IMR-90 (cell line): Measurements from ENCODE around the gene CLEC4D. TPM values are rescaled to one million over a fixed set of nuclear protein-coding genes. Genes with fewer than 3 reads are reported as not detected.

ENCODE experiments used
- ATAC-seq: fragments of 200-7000 bp; cut with Tn5 transposase; 2 replicates; pipeline ENCODE4 v1.9.1; 2020; ENCODE audit warnings: low read depth, mild to moderate bottlenecking, moderate library complexity
- BruUV-seq: library from RNA; stranded (reverse); fragments of 400-500 nt; replicated peaks from 2 replicates; lab custom pipeline; 2021; lab: Mats Ljungman, UMichigan
- CTCF ChIA-PET: fragments of 300-600 bp; formaldehyde crosslinking; extraction: SDS; loops from one replicate; lab custom pipeline; 2021; ENCODE audit warnings: antibody characterized with exemption; lab: Yijun Ruan, JAX
- POLR2A ChIA-PET: fragments of 300-600 bp; sonication (Branson Sonifier 250); formaldehyde crosslinking; loops from one replicate; lab custom pipeline; 2022; ENCODE audit warnings: antibody characterized with exemption; ENCODE audit not compliant: unreplicated experiment; lab: Charles Lee
- DNase-seq: peaks from one replicate; pipeline ENCODE4 v3.0.0; 2013
- H2AFZ ChIP-seq: replicated peaks from 2 replicates; pipeline ENCODE3; 2013; ENCODE audit warnings: low read length, mild to moderate bottlenecking; ENCODE audit not compliant: poor library complexity
- H2AK5ac ChIP-seq: 2 replicates; pipeline ENCODE4 v1.6.1; 2013; ENCODE audit warnings: low read depth, low read length, inconsistent platforms
- H2AK9ac ChIP-seq: replicated peaks from 2 replicates; pipeline ENCODE3; 2013; ENCODE audit warnings: mild to moderate bottlenecking, low read depth, low read length, moderate library complexity; ENCODE audit not compliant: poor library complexity
- H2BK120ac ChIP-seq: 2 replicates; pipeline ENCODE4 v1.6.1; 2013; ENCODE audit warnings: low read depth, low read length, inconsistent platforms
- H2BK15ac ChIP-seq: 3 replicates; pipeline ENCODE4 v1.6.1; 2013; ENCODE audit warnings: low read depth, low read length, inconsistent platforms
- H2BK20ac ChIP-seq: 2 replicates; pipeline ENCODE4 v1.6.1; 2013; ENCODE audit warnings: low read depth, mild to moderate bottlenecking, inconsistent platforms, low read length, moderate library complexity
- H2BK5ac ChIP-seq: 2 replicates; pipeline ENCODE4 v1.6.1; 2013; ENCODE audit warnings: mild to moderate bottlenecking, low read depth, low read length, inconsistent platforms; ENCODE audit not compliant: poor library complexity, severe bottlenecking
- H3K14ac ChIP-seq: replicated peaks from 2 replicates; pipeline ENCODE4 v1.6.1; 2013; ENCODE audit warnings: low read depth, low read length, inconsistent platforms
- H3K18ac ChIP-seq: 2 replicates; pipeline ENCODE4 v1.6.1; 2013; ENCODE audit warnings: low read depth, low read length, control low read depth
- H3K23ac ChIP-seq: 2 replicates; pipeline ENCODE4 v1.6.1; 2013; ENCODE audit warnings: low read depth, low read length, inconsistent platforms
- H3K27ac ChIP-seq: 2 replicates; pipeline ENCODE4 v1.5.1; 2013; ENCODE audit warnings: mild to moderate bottlenecking, control low read depth, low read length; ENCODE audit not compliant: insufficient read depth
- H3K27me3 ChIP-seq: 2 replicates; pipeline ENCODE4 v1.6.1; 2013; ENCODE audit warnings: low read length; ENCODE audit not compliant: control insufficient read depth, insufficient read depth
- H3K36me3 ChIP-seq: 2 replicates; pipeline ENCODE4 v1.6.1; 2013; ENCODE audit warnings: low read length, mixed read lengths; ENCODE audit not compliant: control insufficient read depth, insufficient read depth
- H3K4ac ChIP-seq: 2 replicates; pipeline ENCODE4 v1.6.1; 2013; ENCODE audit warnings: low read depth, low read length, inconsistent platforms
- H3K4me1 ChIP-seq: 2 replicates; pipeline ENCODE4 v1.6.1; 2013; ENCODE audit warnings: low read length, mixed read lengths; ENCODE audit not compliant: control insufficient read depth, insufficient read depth
- H3K4me2 ChIP-seq: 2 replicates; pipeline ENCODE4 v1.6.1; 2013; ENCODE audit warnings: low read depth, mild to moderate bottlenecking, control low read depth, low read length, moderate library complexity
- H3K4me3 ChIP-seq: 2 replicates; pipeline ENCODE4 v1.5.1; 2013; ENCODE audit warnings: low read depth, mild to moderate bottlenecking, control low read depth, low read length, moderate library complexity; ENCODE audit not compliant: insufficient read depth
- H3K56ac ChIP-seq: 2 replicates; pipeline ENCODE4 v1.6.1; 2013; ENCODE audit warnings: low read length, inconsistent platforms; ENCODE audit not compliant: insufficient read depth; ENCODE audit errors: extremely low read depth
- H3K79me1 ChIP-seq, 2 experiments: 2 replicates each; pipeline ENCODE4 v1.6.1; 2013; ENCODE audit warnings: low read length in 2 of 2, inconsistent platforms in 1 of 2, low read depth in 1 of 2
- H3K9ac ChIP-seq: 2 replicates; pipeline ENCODE4 v1.6.1; 2013; ENCODE audit warnings: low read depth, low read length, control low read depth
- H3K9me1 ChIP-seq: 2 replicates; pipeline ENCODE4 v1.6.1; 2013; ENCODE audit warnings: low read length, inconsistent platforms; ENCODE audit not compliant: insufficient read depth
- H3K9me3 ChIP-seq: 2 replicates; pipeline ENCODE4 v1.6.1; 2013; ENCODE audit warnings: low read length; ENCODE audit not compliant: control insufficient read depth, insufficient read depth
- H4K20me1 ChIP-seq: 2 replicates; pipeline ENCODE4 v1.6.1; 2013; ENCODE audit warnings: low read length, inconsistent platforms; ENCODE audit not compliant: insufficient read depth
- H4K5ac ChIP-seq: 2 replicates; pipeline ENCODE4 v1.6.1; 2013; ENCODE audit warnings: mild to moderate bottlenecking, low read depth, low read length, control low read depth
- H4K8ac ChIP-seq, 2 experiments: 2 replicates each; pipeline ENCODE4 v1.6.1; 2013; ENCODE audit warnings: low read depth in 2 of 2, low read length in 2 of 2, control low read depth in 1 of 2, inconsistent platforms in 1 of 2
- H4K91ac ChIP-seq: 2 replicates; pipeline ENCODE4 v1.6.1; 2013; ENCODE audit warnings: low read depth, low read length, inconsistent platforms; ENCODE audit not compliant: insufficient read depth
- BHLHE40 ChIP-seq: fragments of 150-350 bp; IDR thresholded peaks from 2 replicates; pipeline ENCODE4 v1.6.1; 2016; ENCODE audit warnings: mild to moderate bottlenecking, low read depth, low read length
- CEBPB ChIP-seq: IDR thresholded peaks from 2 replicates; pipeline ENCODE4 v1.6.1; 2012; ENCODE audit warnings: low read depth, low read length, improper control_type of control experiment
- CHD1 ChIP-seq: IDR thresholded peaks from 2 replicates; pipeline ENCODE4 v1.6.1; 2012; ENCODE audit warnings: low read depth, low read length, improper control_type of control experiment
- FOS ChIP-seq: fragments of 150-350 bp; IDR thresholded peaks from 2 replicates; pipeline ENCODE4 v1.6.1; 2016; ENCODE audit warnings: low read depth, low read length
- MAFK ChIP-seq: IDR thresholded peaks from 2 replicates; pipeline ENCODE4 v1.6.1; 2012; ENCODE audit warnings: low read depth, low read length, improper control_type of control experiment
- MAZ ChIP-seq: IDR thresholded peaks from 2 replicates; pipeline ENCODE4 v1.6.1; 2012; ENCODE audit warnings: low read depth, mild to moderate bottlenecking, low read length, improper control_type of control experiment, moderate library complexity, borderline replicate concordance
- MXI1 ChIP-seq: IDR thresholded peaks from 2 replicates; pipeline ENCODE4 v1.6.1; 2012; ENCODE audit warnings: low read depth, mild to moderate bottlenecking, low read length, moderate library complexity, borderline replicate concordance
- NFE2L2 ChIP-seq: fragments of 150-350 bp; IDR thresholded peaks from 2 replicates; pipeline ENCODE4 v1.6.1; 2016; ENCODE audit warnings: low read depth, mild to moderate bottlenecking, low read length
- POLR2A ChIP-seq: IDR thresholded peaks from 2 replicates; pipeline ENCODE4 v1.6.1; 2012; ENCODE audit warnings: mild to moderate bottlenecking, low read depth, low read length
- RAD21 ChIP-seq: IDR thresholded peaks from 2 replicates; pipeline ENCODE4 v1.6.1; 2012; ENCODE audit warnings: low read length, improper control_type of control experiment
- RCOR1 ChIP-seq: IDR thresholded peaks from 2 replicates; pipeline ENCODE4 v1.6.1; 2012; ENCODE audit warnings: mild to moderate bottlenecking, low read length, improper control_type of control experiment; ENCODE audit not compliant: insufficient replicate concordance
- RFX5 ChIP-seq: IDR thresholded peaks from 2 replicates; pipeline ENCODE4 v1.8.0; 2012; ENCODE audit warnings: low read depth, mild to moderate bottlenecking, low read length, moderate library complexity
- SMC3 ChIP-seq: fragments of 150-350 bp; IDR thresholded peaks from 2 replicates; pipeline ENCODE4 v1.6.1; 2016; ENCODE audit warnings: low read depth, mild to moderate bottlenecking, antibody characterized with exemption, low read length, moderate library complexity
- WGBS, 2 experiments: methylation state at CpG; one replicate each; pipeline versions ENCODE4 v1.1.5 to v1.1.7; 2013; ENCODE audit warnings: missing lambda C conversion rate in 2 of 2; ENCODE audit not compliant: insufficient read length in 1 of 2; ENCODE audit errors: extremely low coverage in 2 of 2; 5-methylcytosine and 5-hydroxymethylcytosine counted together
- dilution Hi-C: fragments of 300-500 bp; cut with HindIII; formaldehyde crosslinking; loops from one replicate; pipeline ENCODE4 v1.14.3; 2018; ENCODE audit warnings: low sequenced_read_pairs; ENCODE audit not compliant: unreplicated experiment
- in situ Hi-C: fragments of 300-500 bp; cut with MboI; formaldehyde crosslinking; loops from 3 replicates; pipeline ENCODE4 v1.14.3; 2019; ENCODE audit warnings: low sequenced_read_pairs, inconsistent platforms, mixed read lengths
- intact Hi-C: fragments of 100-400 bp; cut with micrococcal nuclease; formaldehyde crosslinking; loops from 2 replicates; pipeline ENCODE4 v1.10.0; 2022
- polyA plus RNA-seq, 3 experiments: library from polyadenylated mRNA; depleted of rRNA; stranded (reverse); fragments of >200 nt; gene quantifications; 2 replicates each; pipeline ENCODE4 v1.2.3, GENCODE V29; 2012; ENCODE audit warnings: low replicate concordance in 1 of 3
- total RNA-seq: library from RNA; depleted of rRNA; stranded (reverse); fragments of >200 nt; gene quantifications from 2 replicates; pipeline ENCODE4 v1.2.3, GENCODE V29; 2012
- TF ChIP-seq, protein P1 (sequence below): fragments of 150-350 bp; IDR thresholded peaks from 2 replicates; pipeline ENCODE4 v1.6.1; 2017; ENCODE audit warnings: mild to moderate bottlenecking, antibody characterized with exemption, low read length, low read depth
- TF ChIP-seq, protein P2 (sequence below): fragments of 150-350 bp; IDR thresholded peaks from 2 replicates; pipeline ENCODE4 v1.6.1; 2016; ENCODE audit warnings: low read depth, mild to moderate bottlenecking, low read length, moderate library complexity, borderline replicate concordance
- TF ChIP-seq, protein P3 (sequence below): conservative IDR thresholded peaks from 2 replicates; pipeline ENCODE4 v1.5.1; 2012; ENCODE audit warnings: mild to moderate bottlenecking, low read depth, low read length, improper control_type of control experiment

The CLEC4D gene
- total and polyA plus RNA-seq, 2 of the 4 experiments (the other 2 are of a cell fraction), result not detected

DNA sequence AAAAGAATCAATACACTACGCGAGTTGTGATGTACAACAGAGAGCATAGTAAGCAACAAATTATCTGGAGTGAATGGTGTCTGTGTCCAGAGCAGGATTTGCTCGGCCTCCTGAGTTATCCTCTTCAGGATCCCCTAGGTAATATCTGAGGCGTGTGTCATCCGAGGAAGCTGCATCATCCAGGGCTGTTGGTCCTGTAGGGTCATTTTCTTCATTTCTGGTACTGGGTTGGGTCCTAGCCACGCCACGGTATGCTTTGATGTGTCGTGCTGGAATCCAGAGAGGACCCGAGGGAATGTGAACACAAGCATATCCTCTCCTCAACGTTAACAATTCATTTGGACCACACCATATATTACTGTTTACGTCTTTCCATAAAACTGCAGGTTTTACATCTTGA lies 46.4 kb downstream of the CLEC4D start:
- Histone ChIP-seq H4K91ac (no peak overlapping the region), H2AK5ac (no peak overlapping the region), H2AFZ (no peak overlapping the region), H2AK9ac (no peak overlapping the region), H3K27me3 (no peaks in the 10 kb centered on the region), H3K18ac (no peak overlapping the region), H4K20me1 (no peaks in the 10 kb centered on the region), H3K4me2 (no peak overlapping the region), H3K4me3 (no peak overlapping the region), H4K5ac (no peak overlapping the region), H2BK20ac (no peak overlapping the region), H3K14ac (no peak overlapping the region), H3K9me1 (no peaks in the 10 kb centered on the region), H3K23ac (no peak overlapping the region), H2BK120ac (no peak overlapping the region), H3K9ac (no peak overlapping the region), H4K8ac (no peak overlapping the region), H3K9me3 (peaks cover 1% of the 10 kb centered on the region; the same call in 1 of the 2 replicates), H2BK5ac (no peak overlapping the region), H3K4me1 (no peaks in the 10 kb centered on the region), H3K79me1 (no peaks in the 10 kb centered on the region), H3K27ac (no peak overlapping the region), H3K36me3 (no peaks in the 10 kb centered on the region), H3K56ac (no peak overlapping the region), H2BK15ac (no peak overlapping the region), H3K4ac (no peak overlapping the region)
- dilution Hi-C loops (no loop called here), in situ Hi-C loops (no loop called here), intact Hi-C loops (no loop called here)
- BruUV-seq, result no TSS peak
- DNase-seq (no peak), ATAC-seq (no peak)
- ChIA-PET POLR2A (no interaction called here), CTCF (interaction anchor here (2.2 kb wide), 1 partner anchor 16 kb away, joined by 6 read pairs; no protein-coding TSS in a partner anchor)
- 20% methylated on average over 1 of the region's 11 CpGs; no CpG with 5 or more reads in 1 of the 2 experiments for WGBS, 2 experiments
- TF ChIP-seq CEBPB, result no peak
- TF ChIP-seq RCOR1, result no peak
- no peak for TF ChIP-seq NFE2L2
- TF ChIP-seq, protein P1, sequence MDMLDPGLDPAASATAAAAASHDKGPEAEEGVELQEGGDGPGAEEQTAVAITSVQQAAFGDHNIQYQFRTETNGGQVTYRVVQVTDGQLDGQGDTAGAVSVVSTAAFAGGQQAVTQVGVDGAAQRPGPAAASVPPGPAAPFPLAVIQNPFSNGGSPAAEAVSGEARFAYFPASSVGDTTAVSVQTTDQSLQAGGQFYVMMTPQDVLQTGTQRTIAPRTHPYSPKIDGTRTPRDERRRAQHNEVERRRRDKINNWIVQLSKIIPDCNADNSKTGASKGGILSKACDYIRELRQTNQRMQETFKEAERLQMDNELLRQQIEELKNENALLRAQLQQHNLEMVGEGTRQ, result no peak
- no peak for TF ChIP-seq RAD21
- TF ChIP-seq CHD1, result no peak
- no peak for TF ChIP-seq FOS
- TF ChIP-seq MXI1, result no peak
- TF ChIP-seq, protein P2, sequence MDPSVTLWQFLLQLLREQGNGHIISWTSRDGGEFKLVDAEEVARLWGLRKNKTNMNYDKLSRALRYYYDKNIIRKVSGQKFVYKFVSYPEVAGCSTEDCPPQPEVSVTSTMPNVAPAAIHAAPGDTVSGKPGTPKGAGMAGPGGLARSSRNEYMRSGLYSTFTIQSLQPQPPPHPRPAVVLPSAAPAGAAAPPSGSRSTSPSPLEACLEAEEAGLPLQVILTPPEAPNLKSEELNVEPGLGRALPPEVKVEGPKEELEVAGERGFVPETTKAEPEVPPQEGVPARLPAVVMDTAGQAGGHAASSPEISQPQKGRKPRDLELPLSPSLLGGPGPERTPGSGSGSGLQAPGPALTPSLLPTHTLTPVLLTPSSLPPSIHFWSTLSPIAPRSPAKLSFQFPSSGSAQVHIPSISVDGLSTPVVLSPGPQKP, result no peak
- no peak for TF ChIP-seq MAZ
- no peak for TF ChIP-seq BHLHE40
- TF ChIP-seq MAFK, result no peak
- no peak for TF ChIP-seq RFX5
- no peak for TF ChIP-seq SMC3
- no peak for TF ChIP-seq POLR2A
- TF ChIP-seq, protein P3, sequence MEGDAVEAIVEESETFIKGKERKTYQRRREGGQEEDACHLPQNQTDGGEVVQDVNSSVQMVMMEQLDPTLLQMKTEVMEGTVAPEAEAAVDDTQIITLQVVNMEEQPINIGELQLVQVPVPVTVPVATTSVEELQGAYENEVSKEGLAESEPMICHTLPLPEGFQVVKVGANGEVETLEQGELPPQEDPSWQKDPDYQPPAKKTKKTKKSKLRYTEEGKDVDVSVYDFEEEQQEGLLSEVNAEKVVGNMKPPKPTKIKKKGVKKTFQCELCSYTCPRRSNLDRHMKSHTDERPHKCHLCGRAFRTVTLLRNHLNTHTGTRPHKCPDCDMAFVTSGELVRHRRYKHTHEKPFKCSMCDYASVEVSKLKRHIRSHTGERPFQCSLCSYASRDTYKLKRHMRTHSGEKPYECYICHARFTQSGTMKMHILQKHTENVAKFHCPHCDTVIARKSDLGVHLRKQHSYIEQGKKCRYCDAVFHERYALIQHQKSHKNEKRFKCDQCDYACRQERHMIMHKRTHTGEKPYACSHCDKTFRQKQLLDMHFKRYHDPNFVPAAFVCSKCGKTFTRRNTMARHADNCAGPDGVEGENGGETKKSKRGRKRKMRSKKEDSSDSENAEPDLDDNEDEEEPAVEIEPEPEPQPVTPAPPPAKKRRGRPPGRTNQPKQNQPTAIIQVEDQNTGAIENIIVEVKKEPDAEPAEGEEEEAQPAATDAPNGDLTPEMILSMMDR, result no peak
